ENCODE data around the gene TESK1. TPM values are rescaled to one million over a fixed set of nuclear protein-coding genes. Genes with fewer than 3 reads are reported as not detected.
"Not testable (repeated sequence)": the region's sequence is repeated elsewhere in the genome, so short reads cannot be mapped to it uniquely, and the experiment has no call there.

TESK1 gene
- total RNA-seq, 1 donor, result 7.7 TPM

DNA sequence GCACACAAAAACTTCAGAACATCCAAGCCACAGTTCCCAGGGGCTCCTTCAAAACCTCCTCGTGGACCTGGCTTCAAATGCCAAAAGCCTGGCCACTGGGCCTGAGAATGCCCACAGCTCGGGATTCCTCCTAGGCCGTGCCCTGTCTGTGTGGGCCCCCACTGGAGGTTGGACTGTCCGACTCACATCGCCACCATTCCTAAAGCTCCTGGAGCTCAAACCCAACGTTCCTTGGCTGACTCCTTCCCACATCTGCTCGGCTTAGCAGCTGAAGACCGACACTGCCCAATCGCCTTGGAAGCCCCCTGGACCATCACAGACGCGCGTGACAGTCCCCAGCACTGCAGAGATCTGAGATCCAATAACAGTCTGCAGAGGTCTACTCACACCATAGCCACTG, 38.0 kb downstream of the TESK1 start:
- Histone ChIP-seq H3K4me3 (ENCODE audit: low read length) (no peak overlapping the region), H3K27me3 (ENCODE audit: insufficient read depth, low read length) (no peaks in the 10 kb centered on the region), H3K4me1 (ENCODE audit: insufficient read depth, low read length) (peaks cover 95% of the 10 kb centered on the region), H3K9me3 (ENCODE audit: low read depth, low read length) (no peaks in the 10 kb centered on the region)

DNA sequence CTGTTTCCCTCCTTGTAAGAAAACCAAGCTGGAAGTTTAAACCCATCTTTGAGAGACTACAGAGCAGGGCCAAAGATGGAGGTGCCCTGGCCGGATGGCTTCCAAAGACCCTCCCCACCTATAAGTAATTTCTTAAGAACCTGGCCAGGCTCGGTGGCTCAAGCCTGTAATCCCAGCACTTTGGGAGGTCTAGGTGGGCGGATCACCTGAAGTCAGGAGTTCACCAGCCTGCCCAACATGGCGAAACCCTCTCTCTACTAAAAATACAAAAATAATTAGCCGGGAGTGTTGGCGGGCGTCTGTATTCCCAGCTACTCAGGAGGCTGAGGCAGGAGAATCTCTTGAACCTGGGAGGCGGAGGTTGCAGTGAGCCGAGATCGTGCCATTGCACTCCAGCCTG, 40.7 kb downstream of the TESK1 start:
- Histone ChIP-seq H3K4me1 (ENCODE audit: insufficient read depth, low read length) (peaks cover 92% of the 10 kb centered on the region), H3K4me3 (ENCODE audit: low read length) (peak overlapping the region; percentile 51)
- H3K9me3 ChIP-seq (ENCODE audit: low read depth, low read length); H3K27me3 ChIP-seq (ENCODE audit: insufficient read depth, low read length): not testable (repeated sequence)

DNA sequence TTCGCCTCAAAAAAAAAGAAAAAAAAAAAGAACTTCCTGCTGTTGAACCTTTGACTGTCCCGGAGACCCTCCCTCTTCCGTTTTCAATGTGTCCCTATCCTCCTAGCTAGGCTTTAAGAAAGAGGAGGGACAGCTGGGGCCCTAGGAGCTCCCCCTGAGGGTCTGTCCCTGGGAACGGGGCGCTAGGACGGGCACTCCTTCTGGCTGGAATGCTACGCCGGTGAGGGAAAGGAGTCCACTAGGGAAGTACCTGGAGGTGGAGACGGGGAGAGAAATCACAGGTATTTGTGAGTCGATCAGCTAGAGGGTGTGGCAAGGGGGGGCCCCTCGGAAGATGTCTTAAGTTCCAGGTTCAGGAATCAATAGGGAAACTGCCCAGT, 41.1 kb downstream of the TESK1 start:
- Histone ChIP-seq H3K27me3 (ENCODE audit: insufficient read depth, low read length) (no peaks in the 10 kb centered on the region), H3K4me3 (ENCODE audit: low read length) (peak overlapping the region; percentile 51), H3K9me3 (ENCODE audit: low read depth, low read length) (no peaks in the 10 kb centered on the region), H3K4me1 (ENCODE audit: insufficient read depth, low read length) (peaks cover 92% of the 10 kb centered on the region)

DNA sequence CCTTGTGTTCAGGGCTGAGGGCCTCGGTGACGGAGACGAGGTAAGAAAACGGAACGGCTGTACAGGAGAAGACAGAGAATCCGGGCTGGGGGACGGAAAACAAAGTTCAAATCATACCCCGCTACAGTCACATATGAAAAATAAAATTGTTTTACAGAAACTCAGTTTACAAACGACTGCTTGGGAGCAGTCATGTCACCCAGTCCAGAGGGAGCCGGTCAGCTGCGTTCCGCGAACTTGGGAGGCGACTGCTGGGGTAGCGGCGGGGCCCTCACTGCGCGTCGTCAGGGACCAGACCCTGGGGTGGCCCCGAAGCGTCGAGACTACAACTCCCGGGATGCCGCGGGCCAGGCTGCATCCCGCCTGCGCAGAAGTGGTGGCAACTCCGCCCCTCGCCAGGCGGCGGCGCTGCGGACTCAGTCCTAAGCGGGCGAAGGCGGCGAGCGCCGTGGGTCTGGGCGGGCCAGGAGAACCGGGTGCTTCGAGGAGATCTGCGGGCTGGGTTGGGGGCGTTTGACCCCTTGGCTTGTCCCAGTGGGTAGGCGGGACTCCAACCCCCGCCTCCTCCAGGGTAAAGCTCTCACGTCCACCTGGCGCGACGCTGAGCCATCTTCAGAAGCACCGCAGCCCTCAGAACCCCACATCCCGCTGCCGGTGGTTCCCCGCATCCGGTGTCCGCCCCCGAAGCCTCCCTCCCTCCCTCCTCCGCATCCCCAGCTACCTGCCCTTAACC, 41.6 kb downstream of the TESK1 start:
- Histone ChIP-seq H3K27me3 (ENCODE audit: insufficient read depth, low read length) (no peaks in the 10 kb centered on the region), H3K4me3 (ENCODE audit: low read length) (peak overlapping the region; percentile 51), H3K9me3 (ENCODE audit: low read depth, low read length) (no peaks in the 10 kb centered on the region), H3K4me1 (ENCODE audit: insufficient read depth, low read length) (peaks cover 92% of the 10 kb centered on the region)

DNA sequence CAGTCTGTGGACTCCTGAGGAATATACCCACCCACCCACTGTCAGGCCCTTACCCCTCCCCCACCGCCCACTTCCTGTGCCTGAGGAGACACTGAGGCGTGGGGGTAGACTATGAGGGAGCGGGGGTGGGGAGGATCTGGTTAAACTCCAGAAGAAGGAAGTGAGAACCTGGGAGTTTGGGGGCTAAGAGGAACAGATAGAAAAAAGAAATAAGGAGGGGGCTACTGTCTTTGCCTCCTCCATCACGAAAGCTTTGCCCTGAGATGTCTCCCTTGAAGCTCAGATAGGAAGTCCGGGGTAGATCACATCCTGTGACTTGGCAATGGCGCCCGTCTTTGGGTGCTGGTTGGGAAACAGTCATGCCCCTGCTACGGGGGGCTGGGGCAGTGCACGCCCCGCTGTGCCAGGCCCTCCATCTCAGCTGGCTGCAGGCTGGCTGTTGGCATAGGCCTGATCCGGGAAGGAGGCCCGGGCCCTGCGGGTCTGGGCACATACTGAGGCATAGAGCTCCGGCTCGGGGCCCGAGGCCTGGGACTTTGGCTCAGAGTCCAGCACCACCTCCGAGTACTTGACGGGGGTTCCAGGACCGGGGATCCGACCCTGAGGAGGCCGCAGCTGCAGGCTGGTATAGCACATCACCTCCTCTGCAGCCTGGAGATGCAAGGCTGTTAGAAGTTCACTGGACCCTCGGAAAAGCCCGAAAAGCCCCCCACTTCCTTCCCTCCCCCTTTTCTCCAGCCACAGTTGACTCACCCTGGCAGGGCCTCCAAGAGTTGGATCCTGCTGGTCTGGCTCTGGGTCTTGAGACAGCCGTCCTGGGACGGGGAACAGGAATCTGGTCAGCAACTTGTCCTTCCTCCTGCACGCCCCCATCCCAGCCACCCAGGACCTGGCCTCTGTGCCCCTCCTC, 44.6 kb downstream of the TESK1 start:
- Histone ChIP-seq H3K9me3 (ENCODE audit: low read depth, low read length) (no peaks in the 10 kb centered on the region), H3K4me3 (ENCODE audit: low read length) (peak overlapping the region; percentile 51), H3K4me1 (ENCODE audit: insufficient read depth, low read length) (peaks cover 75% of the 10 kb centered on the region), H3K27me3 (ENCODE audit: insufficient read depth, low read length) (no peaks in the 10 kb centered on the region)

DNA sequence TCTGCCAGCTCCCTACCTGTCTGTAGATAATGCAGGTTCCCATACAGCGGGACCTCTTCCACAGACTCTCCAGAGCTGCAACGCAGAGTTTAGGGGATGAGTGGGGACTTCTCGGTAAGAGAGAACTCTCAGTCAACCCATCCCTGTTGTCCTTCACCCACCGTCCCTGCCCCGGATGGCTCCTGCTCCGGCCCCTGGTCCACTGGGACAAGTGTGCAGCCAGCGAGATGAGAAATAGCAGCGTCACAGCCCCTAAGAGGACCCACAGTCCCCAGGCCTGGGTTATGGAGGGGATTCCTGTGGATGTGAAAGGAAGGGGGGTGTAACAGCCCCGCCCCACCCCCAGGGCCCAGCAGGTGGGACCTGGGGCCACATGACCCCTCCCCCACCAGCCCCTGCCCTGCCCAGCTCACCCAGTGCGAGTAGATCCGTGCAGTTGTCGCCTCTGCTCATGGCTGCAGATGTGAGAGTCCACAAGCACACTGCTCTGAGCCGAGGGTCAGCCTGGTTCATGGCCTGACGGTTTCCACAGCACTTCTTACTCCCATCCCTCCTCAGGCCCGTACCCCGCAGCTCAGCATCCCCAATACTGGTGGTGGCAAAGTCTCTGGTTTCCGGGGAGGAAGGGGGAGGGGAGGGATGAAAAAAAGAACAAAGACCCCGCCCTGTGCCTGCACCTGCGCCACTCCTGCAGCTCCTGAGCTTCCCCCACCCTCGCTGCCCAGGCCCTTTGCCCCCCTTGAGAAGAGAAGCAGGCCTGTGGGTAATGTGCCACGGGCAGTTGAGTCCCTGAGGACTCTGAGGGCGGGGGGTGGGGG, 45.5 kb downstream of the TESK1 start, which contains the start of gene SIT1:
Gene SIT1 (minus strand): TSS at position 591 of the 818 bp plus-strand sequence. CDS start 78 bp downstream, at position 513.
- H3K4me3 ChIP-seq (ENCODE audit: low read length), result peak within 1 kb of the TSS; percentile 51
- no peaks in the 10 kb centered on the region for H3K27me3 ChIP-seq (ENCODE audit: insufficient read depth, low read length)
- peaks cover 66% of the 10 kb centered on the region for H3K4me1 ChIP-seq (ENCODE audit: insufficient read depth, low read length)
- H3K9me3 ChIP-seq (ENCODE audit: low read depth, low read length), result no peaks in the 10 kb centered on the region

DNA sequence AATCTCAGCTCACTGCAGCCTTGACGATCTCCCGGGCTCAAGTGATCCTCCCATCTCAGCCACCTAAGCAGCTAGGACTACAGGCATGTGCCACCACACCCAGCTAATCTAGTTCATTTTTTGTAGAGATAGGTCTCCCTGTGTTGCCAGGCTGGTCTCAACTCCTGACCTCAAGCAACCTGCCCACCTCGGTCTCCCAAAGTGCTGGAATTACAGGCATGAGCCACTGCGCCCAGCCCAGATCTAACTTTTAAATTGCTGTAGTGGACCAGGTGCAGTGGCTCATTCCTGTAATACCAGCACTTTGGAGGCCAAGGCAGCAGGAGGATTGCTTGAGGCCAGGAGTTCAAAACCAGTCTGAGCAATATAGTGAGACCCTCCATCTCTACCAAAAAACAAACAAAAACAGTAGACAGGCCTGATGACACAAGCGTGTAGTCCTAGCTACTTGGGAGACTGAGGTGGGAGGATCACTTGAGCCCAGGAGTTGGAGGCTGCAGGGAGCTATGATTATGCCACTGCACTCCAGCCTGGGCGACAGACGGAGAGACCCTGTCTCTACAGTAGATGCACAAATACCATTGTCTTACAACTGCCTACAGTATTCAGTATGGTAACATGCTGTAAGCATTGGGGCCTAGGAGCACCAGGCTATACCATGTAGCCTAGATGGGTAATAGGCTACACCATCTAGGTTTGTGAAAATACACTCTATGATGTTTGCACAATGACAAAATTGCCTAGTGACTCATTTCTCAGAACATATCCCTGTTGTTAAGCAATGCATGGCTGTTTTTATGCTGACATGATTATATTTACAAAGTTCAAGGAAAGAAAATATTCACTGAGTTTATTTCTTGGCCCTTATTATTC, 47.1 kb downstream of the TESK1 start:
- Histone ChIP-seq H3K4me3 (ENCODE audit: low read length) (no peak overlapping the region), H3K27me3 (ENCODE audit: insufficient read depth, low read length) (no peaks in the 10 kb centered on the region), H3K4me1 (ENCODE audit: insufficient read depth, low read length) (peaks cover 64% of the 10 kb centered on the region), H3K9me3 (ENCODE audit: low read depth, low read length) (no peaks in the 10 kb centered on the region)

DNA sequence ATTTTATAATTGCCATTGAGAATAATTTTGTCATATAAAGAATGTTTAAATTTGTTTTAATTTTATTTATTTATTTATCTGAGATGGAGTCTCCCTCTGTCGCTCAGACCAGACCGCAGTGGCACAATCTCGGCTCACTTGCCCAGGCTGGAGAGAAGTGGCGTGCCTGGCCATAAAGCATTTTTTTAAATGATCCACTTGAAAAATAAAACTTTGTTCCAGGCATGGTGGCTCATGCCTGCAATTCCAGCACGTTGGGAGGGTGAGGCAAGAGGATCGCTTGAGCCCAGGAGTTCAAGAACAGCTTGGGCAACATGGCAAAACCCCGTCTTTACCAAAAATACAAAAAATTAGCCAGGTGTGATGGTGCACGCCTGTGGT, 47.8 kb downstream of the TESK1 start:
- Histone ChIP-seq H3K9me3 (ENCODE audit: low read depth, low read length) (no peaks in the 10 kb centered on the region), H3K4me3 (ENCODE audit: low read length) (no peak overlapping the region), H3K27me3 (ENCODE audit: insufficient read depth, low read length) (no peaks in the 10 kb centered on the region), H3K4me1 (ENCODE audit: insufficient read depth, low read length) (peaks cover 64% of the 10 kb centered on the region)

DNA sequence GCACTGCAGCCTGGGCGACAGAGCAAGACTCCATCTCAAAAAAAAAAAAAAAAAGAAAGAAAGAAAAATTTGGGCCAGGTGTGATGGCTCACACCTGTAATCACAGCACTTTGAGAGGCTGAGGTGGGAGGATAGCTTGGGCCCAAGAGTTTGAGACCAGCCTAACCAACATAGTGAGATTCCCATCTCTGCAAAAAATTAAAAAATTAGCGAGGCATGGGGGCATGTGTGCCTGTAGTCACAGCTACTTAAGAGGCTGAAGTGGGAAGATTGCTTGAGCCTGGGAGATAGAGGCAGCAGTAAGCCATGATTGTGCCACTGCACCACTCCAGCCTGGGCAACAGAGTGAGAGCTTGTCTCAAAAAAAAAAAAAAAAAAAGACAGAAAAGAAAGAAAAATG, 48.5 kb downstream of the TESK1 start:
- H3K27me3 ChIP-seq (ENCODE audit: insufficient read depth, low read length), result no peaks in the 10 kb centered on the region

DNA sequence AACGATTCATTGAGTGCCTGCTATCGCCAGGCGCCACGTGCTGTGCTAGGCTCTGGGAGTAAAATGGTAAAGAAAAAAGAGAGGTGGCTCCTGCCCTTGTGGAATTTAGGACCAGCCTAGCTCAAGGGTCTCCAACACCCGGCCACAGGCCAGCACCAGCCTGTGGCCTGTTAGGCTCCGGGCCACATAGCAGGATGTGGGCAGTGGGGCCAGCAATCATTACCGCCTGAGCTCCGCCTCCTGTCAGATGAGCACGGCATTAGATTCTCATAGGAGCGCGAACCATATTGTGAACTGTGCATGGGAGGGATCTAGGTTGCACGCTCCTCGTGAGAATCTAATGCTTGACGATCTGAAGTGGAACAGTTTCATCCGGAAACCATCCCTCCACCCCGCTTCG, 51.3 kb downstream of the TESK1 start:
- no peaks in the 10 kb centered on the region for H3K27me3 ChIP-seq (ENCODE audit: insufficient read depth, low read length)
- H3K4me3 ChIP-seq (ENCODE audit: low read length), result no peak overlapping the region
- peaks cover 60% of the 10 kb centered on the region for H3K4me1 ChIP-seq (ENCODE audit: insufficient read depth, low read length)
- no peaks in the 10 kb centered on the region for H3K9me3 ChIP-seq (ENCODE audit: low read depth, low read length)

More for the DNA sequence above, 48.5 kb downstream of the TESK1 start:
- H3K4me3 ChIP-seq (ENCODE audit: low read length), result no peak overlapping the region
- H3K9me3 ChIP-seq (ENCODE audit: low read depth, low read length), result no peaks in the 10 kb centered on the region
- H3K4me1 ChIP-seq (ENCODE audit: insufficient read depth, low read length), result peaks cover 57% of the 10 kb centered on the region

DNA sequence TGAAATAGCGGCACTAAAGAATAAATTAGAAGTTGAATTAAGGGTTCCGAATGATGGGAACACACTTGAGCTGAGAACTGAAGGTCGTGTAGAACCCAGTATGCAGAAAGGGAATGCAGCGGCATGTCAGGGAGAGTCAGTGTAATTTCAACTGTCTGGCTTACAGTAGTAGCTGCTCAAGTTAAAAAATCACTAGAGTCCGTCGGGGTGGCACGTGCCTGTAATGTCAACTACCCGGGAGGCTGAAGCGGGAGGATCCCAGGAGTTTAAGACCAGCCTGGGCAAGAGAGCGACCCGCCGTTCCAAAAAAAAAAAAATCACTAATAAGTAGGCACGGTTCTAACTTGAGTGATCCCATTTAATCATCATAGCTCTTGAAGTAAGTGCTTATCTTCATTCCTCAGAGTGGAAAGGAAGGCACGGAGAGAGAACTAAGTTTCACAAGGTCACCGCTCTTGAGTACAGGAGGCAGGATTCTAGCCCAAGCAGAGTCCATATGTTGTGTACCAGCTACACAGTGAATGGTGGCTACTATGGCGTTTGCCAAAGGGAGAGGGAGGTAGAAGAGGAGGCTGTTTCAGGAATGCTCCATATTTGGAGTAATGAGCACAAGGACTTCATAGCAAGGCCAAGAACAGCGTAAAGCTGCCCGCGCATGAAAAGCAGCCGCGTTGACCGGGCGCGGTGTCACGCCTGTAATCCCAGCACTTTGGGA, 51.9 kb downstream of the TESK1 start:
- Histone ChIP-seq H3K9me3 (ENCODE audit: low read depth, low read length) (no peaks in the 10 kb centered on the region), H3K27me3 (ENCODE audit: insufficient read depth, low read length) (no peaks in the 10 kb centered on the region), H3K4me3 (ENCODE audit: low read length) (peak overlapping the region; percentile 87), H3K4me1 (ENCODE audit: insufficient read depth, low read length) (peaks cover 60% of the 10 kb centered on the region)

DNA sequence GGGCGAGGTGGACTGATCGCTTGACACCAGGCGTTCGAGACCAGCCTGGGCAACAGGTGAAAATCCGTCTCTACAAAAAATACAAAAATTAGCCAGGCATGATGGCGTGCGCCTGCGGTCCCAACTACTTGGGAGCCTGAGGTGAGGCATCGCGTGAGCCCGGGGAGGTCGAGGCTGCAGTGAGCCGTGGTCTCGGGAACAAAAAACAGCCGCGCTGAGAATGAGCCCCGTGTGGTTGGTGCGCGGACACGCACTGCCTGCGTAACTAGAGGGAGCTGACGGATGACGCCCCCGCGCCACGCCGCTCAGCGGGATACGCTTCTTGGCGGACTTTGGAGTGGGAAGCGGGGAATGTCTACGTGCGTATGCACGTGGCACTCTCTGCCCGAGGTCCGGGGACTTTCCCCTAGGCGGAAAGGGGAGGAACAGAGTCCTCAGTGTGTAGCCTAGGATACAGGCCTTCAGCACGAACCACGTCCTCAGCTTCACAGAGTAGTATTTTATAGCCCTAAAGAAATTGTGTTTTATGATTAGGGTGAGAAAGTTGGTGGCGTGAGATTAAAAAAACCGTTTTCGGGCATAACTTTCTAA, 52.6 kb downstream of the TESK1 start, which contains the start of gene RMRP:
Gene RMRP (minus strand): TSS at position 474 of the 591 bp plus-strand sequence.
- no peaks in the 10 kb centered on the region for H3K9me3 ChIP-seq (ENCODE audit: low read depth, low read length)
- H3K27me3 ChIP-seq (ENCODE audit: insufficient read depth, low read length), result no peaks in the 10 kb centered on the region
- H3K4me1 ChIP-seq (ENCODE audit: insufficient read depth, low read length), result peaks cover 60% of the 10 kb centered on the region
- H3K4me3 ChIP-seq (ENCODE audit: low read length), result peak within 1 kb of the TSS; percentile 87
